BE2C (cell line): ENCODE measurements around the gene TRPV3.

Source experiments
- DNase-seq: peaks from one replicate; pipeline ENCODE4 v3.0.0-alpha.2; 2020
- H3K27me3 ChIP-seq: fragments of 250-450 bp; sonication (Bioruptor Pico); 2 replicates; pipeline ENCODE4 v1.5.1; 2020; ENCODE audit warnings: mild to moderate bottlenecking
- H3K36me3 ChIP-seq: fragments of 250-450 bp; sonication (Bioruptor Pico); 2 replicates; pipeline ENCODE4 v1.5.1; 2020; ENCODE audit warnings: mild to moderate bottlenecking
- H3K4me1 ChIP-seq: fragments of 250-450 bp; sonication (Bioruptor Pico); 2 replicates; pipeline ENCODE4 v1.5.1; 2020
- H3K4me3 ChIP-seq: 2 replicates; pipeline ENCODE4 v1.5.1; 2011; ENCODE audit warnings: low read depth, low read length
- H3K9me3 ChIP-seq: fragments of 250-450 bp; sonication (Bioruptor Pico); 2 replicates; pipeline ENCODE4 v1.5.1; 2020
- TF ChIP-seq, protein P1 (sequence below): IDR thresholded peaks from 2 replicates; pipeline ENCODE4 v1.5.1; 2012; ENCODE audit warnings: mild to moderate bottlenecking, low read depth, low read length

The TRPV3 gene

GRCh38 chr17:3513305-3514035 is 44.1 kb downstream of the TRPV3 start:
- TF ChIP-seq, protein P1, sequence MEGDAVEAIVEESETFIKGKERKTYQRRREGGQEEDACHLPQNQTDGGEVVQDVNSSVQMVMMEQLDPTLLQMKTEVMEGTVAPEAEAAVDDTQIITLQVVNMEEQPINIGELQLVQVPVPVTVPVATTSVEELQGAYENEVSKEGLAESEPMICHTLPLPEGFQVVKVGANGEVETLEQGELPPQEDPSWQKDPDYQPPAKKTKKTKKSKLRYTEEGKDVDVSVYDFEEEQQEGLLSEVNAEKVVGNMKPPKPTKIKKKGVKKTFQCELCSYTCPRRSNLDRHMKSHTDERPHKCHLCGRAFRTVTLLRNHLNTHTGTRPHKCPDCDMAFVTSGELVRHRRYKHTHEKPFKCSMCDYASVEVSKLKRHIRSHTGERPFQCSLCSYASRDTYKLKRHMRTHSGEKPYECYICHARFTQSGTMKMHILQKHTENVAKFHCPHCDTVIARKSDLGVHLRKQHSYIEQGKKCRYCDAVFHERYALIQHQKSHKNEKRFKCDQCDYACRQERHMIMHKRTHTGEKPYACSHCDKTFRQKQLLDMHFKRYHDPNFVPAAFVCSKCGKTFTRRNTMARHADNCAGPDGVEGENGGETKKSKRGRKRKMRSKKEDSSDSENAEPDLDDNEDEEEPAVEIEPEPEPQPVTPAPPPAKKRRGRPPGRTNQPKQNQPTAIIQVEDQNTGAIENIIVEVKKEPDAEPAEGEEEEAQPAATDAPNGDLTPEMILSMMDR, result no peak
- Histone ChIP-seq H3K27me3 (peaks cover 5% of the 10 kb centered on the region; the same call in 1 of the 2 replicates), H3K4me3 (no peak overlapping the region), H3K9me3 (no peaks in the 10 kb centered on the region), H3K4me1 (no peaks in the 10 kb centered on the region), H3K36me3 (no peaks in the 10 kb centered on the region)
- no peak for DNase-seq

DNA sequence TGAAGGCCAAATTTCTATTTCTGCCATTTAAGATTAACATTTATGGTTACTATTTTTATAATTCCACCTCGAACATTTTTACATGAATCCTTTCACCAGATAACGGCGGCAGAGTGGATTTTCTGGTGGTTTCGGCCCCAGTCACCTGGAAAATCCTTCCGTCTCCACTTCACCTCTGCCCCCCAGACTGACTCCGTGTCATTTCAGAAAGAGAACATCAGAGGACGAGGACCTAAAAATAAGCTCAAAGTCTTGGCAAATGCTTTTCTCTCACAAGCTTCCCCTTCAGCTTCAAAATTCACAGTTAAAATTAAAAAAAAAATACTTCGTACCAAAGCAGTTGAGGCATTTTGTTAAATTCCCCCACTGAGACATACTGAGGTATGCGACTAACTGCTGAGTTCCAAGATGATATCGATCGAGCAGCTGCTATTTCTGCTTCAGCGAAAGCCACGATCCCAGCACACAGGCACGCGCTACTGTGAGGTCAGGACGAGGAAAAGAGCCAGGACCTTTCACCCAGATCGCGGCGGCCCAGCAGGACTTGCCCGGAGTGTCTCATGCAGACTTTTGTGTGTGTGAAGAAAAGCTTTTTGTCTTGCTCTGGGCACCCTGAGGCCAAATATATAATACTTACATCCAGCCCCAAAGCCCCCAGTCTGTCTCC is 45.0 kb downstream of the TRPV3 start:
- H3K9me3 ChIP-seq, result no peaks in the 10 kb centered on the region
- no peaks in the 10 kb centered on the region for H3K4me1 ChIP-seq
- TF ChIP-seq, protein P1, result no peak
- DNase-seq, result no peak
- H3K4me3 ChIP-seq, result no peak overlapping the region
- H3K27me3 ChIP-seq, result peaks cover 5% of the 10 kb centered on the region; the same call in 1 of the 2 replicates
- no peaks in the 10 kb centered on the region for H3K36me3 ChIP-seq

DNA sequence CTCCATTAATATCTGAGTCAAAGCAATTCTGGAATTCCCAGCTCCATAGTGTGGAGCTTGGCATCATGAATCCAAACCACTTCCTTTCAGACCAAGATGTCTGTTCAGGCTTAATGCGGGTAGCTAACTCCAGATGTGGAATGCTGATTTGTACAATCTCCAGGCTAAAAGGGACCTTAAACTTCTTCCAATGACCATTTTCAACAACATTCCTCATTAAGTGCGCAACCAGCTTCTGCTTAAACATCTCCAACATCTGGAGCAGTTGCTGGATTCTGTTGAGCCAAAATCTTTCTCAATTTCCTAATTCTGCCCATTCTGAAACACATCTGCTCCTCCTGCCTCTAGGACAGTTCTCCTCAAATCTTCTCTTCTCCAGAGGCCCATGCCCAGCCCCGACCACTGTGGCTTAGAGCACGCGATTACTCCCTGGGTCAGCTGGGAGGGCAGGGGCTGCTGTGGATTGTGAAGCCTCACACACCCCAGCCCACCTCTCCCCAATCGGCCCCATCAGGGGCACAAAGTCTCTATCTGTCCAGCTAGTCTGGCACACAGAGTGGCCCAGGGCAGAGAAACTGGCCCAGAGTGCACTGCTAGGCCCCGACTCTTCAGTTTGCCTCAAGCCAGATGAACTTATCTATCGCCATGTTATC is 45.6 kb downstream of the TRPV3 start:
- Histone ChIP-seq H3K4me1 (no peaks in the 10 kb centered on the region), H3K27me3 (peaks cover 5% of the 10 kb centered on the region; the same call in 1 of the 2 replicates), H3K9me3 (no peaks in the 10 kb centered on the region), H3K4me3 (no peak overlapping the region), H3K36me3 (no peaks in the 10 kb centered on the region)
- TF ChIP-seq, protein P1, result no peak
- no peak for DNase-seq

- no peaks in the 10 kb centered on the region for H3K4me1 ChIP-seq
- peaks cover 5% of the 10 kb centered on the region; the same call in 1 of the 2 replicates for H3K27me3 ChIP-seq
- H3K36me3 ChIP-seq, result no peaks in the 10 kb centered on the region
- no peak overlapping the region for H3K4me3 ChIP-seq
- TF ChIP-seq, protein P1, result no peak
- DNase-seq, result no peak
- H3K9me3 ChIP-seq, result no peaks in the 10 kb centered on the region
These were observed 47.5 kb downstream of the TRPV3 start for GRCh38 chr17:3510090-3510489.

DNA sequence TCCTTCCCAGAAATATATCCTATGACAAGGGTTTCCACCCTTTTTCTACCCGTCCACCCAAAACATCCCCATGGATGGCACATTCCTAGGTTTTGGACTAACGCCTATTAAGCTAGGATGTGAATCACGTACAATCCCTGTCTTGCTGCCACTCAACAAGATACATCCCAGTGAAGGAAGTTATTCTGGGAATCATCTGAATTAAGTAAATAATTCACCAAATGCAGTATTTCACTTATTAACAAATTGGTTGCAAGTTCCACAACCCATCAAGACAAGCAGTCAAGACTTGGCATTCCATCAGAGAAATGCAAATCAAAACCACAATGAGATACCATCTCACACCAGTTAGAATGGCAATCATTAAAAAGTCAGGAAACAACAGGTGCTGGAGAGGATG is 49.7 kb downstream of the TRPV3 start:
- TF ChIP-seq, protein P1, result no peak
- Histone ChIP-seq H3K9me3 (no peaks in the 10 kb centered on the region), H3K4me1 (no peaks in the 10 kb centered on the region), H3K4me3 (no peak overlapping the region), H3K27me3 (peaks cover 5% of the 10 kb centered on the region; the same call in 1 of the 2 replicates), H3K36me3 (no peaks in the 10 kb centered on the region)
- DNase-seq, result no peak

DNA sequence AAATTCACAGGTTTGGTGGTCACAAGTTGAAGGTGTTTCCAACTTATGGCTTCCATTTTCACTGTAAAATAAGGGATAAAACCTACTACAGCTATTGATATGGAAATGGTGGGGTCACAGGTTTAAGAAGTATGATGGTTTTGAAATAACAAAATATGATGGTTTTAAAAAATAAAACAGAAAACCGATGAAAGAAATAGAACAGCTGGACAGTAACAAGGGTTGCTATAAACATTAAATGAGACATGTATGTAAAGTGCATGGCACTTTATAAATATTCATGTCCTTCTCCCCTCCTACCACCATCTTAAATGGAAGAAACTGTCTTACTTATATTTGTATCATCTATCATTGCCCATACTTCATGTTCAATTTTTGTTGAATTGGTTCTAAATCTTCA is 50.5 kb downstream of the TRPV3 start:
- H3K4me1 ChIP-seq, result no peaks in the 10 kb centered on the region
- no peaks in the 10 kb centered on the region for H3K9me3 ChIP-seq
- H3K4me3 ChIP-seq, result no peak overlapping the region

More for the DNA sequence above, 50.5 kb downstream of the TRPV3 start:
- Histone ChIP-seq H3K27me3 (peaks cover 2% of the 10 kb centered on the region; the same call in 1 of the 2 replicates), H3K36me3 (no peaks in the 10 kb centered on the region)
- no peak for DNase-seq
- TF ChIP-seq, protein P1, result no peak
